Measurements from ENCODE around the gene ZFHX2.
A peak's percentile ranks its signal among the peaks of the same experiment; 100 is the strongest.

The ZFHX2 gene

GRCh38 chr14:23512156-23512555, 39.4 kb downstream of the ZFHX2 start:
- Histone ChIP-seq H3K9ac (ENCODE audit: low read depth, low read length) (peak overlapping the region; percentile 19; the same call in 1 of the 2 replicates), H3K4me2 (ENCODE audit: insufficient read depth, low read length) (peak overlapping the region; percentile 74), H2AFZ (ENCODE audit: low read depth, low read length) (peak overlapping the region; percentile 90), H3K36me3 (ENCODE audit: insufficient read depth, low read length) (no peaks in the 10 kb centered on the region), H3K79me2 (ENCODE audit: insufficient read depth, low read length) (no peaks in the 10 kb centered on the region), H4K20me1 (ENCODE audit: insufficient read depth, low read length) (no peaks in the 10 kb centered on the region), H3K4me1 (ENCODE audit: insufficient read depth, low read length) (peaks cover 21% of the 10 kb centered on the region), H3K27ac (ENCODE audit: low read length) (peak overlapping the region; percentile 77), H3K27me3 (ENCODE audit: insufficient read depth, low read length, poor library complexity) (no peaks in the 10 kb centered on the region), H3K4me3 (ENCODE audit: low read depth in 1 of 2, low read length in 2 of 2) (peak overlapping the region in 1 of 2 experiments; percentile 54; a peak in 2 of 4 replicates), H3K9me3 (ENCODE audit: insufficient read depth, low read length, severe bottlenecking) (no peaks in the 10 kb centered on the region)
- DNase-seq (peak; percentile 82), ATAC-seq (ENCODE audit: insufficient read depth, low read depth) (peak; percentile 93)
- no peak for TF ChIP-seq EZH2 (IDR thresholded peaks at IDR 0.05; ENCODE audit: borderline replicate concordance, low read depth, low read length, severe bottlenecking)
- TF ChIP-seq CTCF (IDR thresholded peaks at IDR 0.05; ENCODE audit: borderline replicate concordance, extremely low read depth, low read length, poor library complexity, severe bottlenecking), result no peak

- Histone ChIP-seq H3K4me3 (ENCODE audit: low read depth in 1 of 2, low read length in 2 of 2) (no peak overlapping the region), H4K20me1 (ENCODE audit: insufficient read depth, low read length) (no peaks in the 10 kb centered on the region), H3K27me3 (ENCODE audit: insufficient read depth, low read length, poor library complexity) (no peaks in the 10 kb centered on the region), H3K9me3 (ENCODE audit: insufficient read depth, low read length, severe bottlenecking) (no peaks in the 10 kb centered on the region), H3K4me1 (ENCODE audit: insufficient read depth, low read length) (no peaks in the 10 kb centered on the region), H2AFZ (ENCODE audit: low read depth, low read length) (no peak overlapping the region), H3K36me3 (ENCODE audit: insufficient read depth, low read length) (no peaks in the 10 kb centered on the region), H3K9ac (ENCODE audit: low read depth, low read length) (no peak overlapping the region), H3K4me2 (ENCODE audit: insufficient read depth, low read length) (no peak overlapping the region), H3K27ac (ENCODE audit: low read length) (no peak overlapping the region), H3K79me2 (ENCODE audit: insufficient read depth, low read length) (no peaks in the 10 kb centered on the region)
- ATAC-seq (ENCODE audit: insufficient read depth, low read depth) (no peak), DNase-seq (no peak)
- TF ChIP-seq CTCF (IDR thresholded peaks at IDR 0.05; ENCODE audit: borderline replicate concordance, extremely low read depth, low read length, poor library complexity, severe bottlenecking), result no peak
- no peak for TF ChIP-seq EZH2 (IDR thresholded peaks at IDR 0.05; ENCODE audit: borderline replicate concordance, low read depth, low read length, severe bottlenecking)
Observed at GRCh38 chr14:23494223-23494622, 57.3 kb downstream of the ZFHX2 start.

- H3K4me1 ChIP-seq (ENCODE audit: insufficient read depth, low read length), result no peaks in the 10 kb centered on the region
- H3K36me3 ChIP-seq (ENCODE audit: insufficient read depth, low read length), result no peaks in the 10 kb centered on the region
- no peaks in the 10 kb centered on the region for H4K20me1 ChIP-seq (ENCODE audit: insufficient read depth, low read length)
- no peak overlapping the region for H3K4me2 ChIP-seq (ENCODE audit: insufficient read depth, low read length)
- ATAC-seq (ENCODE audit: insufficient read depth, low read depth), result no peak
- H3K27me3 ChIP-seq (ENCODE audit: insufficient read depth, low read length, poor library complexity), result no peaks in the 10 kb centered on the region
- H3K9ac ChIP-seq (ENCODE audit: low read depth, low read length), result no peak overlapping the region
- no peaks in the 10 kb centered on the region for H3K79me2 ChIP-seq (ENCODE audit: insufficient read depth, low read length)
- no peak overlapping the region for H3K27ac ChIP-seq (ENCODE audit: low read length)
- H2AFZ ChIP-seq (ENCODE audit: low read depth, low read length), result no peak overlapping the region
- TF ChIP-seq CTCF (IDR thresholded peaks at IDR 0.05; ENCODE audit: borderline replicate concordance, extremely low read depth, low read length, poor library complexity, severe bottlenecking) (no peak), EZH2 (IDR thresholded peaks at IDR 0.05; ENCODE audit: borderline replicate concordance, low read depth, low read length, severe bottlenecking) (no peak)
- H3K4me3 ChIP-seq (ENCODE audit: low read depth in 1 of 2, low read length in 2 of 2), result no peak overlapping the region
- no peak for DNase-seq
- no peaks in the 10 kb centered on the region for H3K9me3 ChIP-seq (ENCODE audit: insufficient read depth, low read length, severe bottlenecking)
Observed at GRCh38 chr14:23492618-23493272, 58.8 kb downstream of the ZFHX2 start.
